ENCODE measurements around the gene UGT1A6.

DNA sequence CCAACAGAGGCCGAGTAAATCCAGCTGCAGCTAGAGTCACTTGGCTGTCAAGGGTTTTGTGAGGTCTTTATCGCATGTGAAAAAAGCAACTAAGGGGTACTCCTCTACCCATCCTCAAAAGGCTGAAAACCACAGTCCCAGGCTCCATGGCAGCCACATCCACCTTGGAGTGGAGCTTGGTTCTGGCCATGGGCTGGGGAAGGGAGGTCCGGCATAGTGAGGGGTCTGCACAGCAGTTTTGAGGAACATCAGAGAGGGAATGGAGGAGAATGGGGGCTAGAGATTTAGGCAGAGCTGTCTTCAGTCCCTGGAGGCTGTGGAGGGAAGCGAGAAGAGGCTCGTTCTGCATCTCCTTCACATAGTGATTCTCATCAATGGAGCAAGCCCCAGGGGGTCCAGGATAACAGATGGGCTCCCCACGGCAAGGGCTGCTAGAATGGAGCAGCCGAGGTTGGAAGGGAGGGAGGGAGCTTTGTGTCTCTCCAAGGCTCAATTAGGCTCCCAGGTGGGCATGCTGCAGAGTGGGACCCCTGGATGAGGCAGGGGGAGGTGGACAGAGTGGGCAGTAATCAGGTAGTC lies 106.5 kb downstream of the UGT1A6 start:
- TF ChIP-seq EZH2phosphoT487 (IDR thresholded peaks at IDR 0.05; ENCODE audit: insufficient read depth, low read depth) (no peak), EZH2 (IDR thresholded peaks at IDR 0.05; ENCODE audit: insufficient read depth, poor library complexity, severe bottlenecking) (no peak)

Measured in GM23248 (cell line).